ENCODE data around the gene KCNK1. TPM values are rescaled to one million over a fixed set of nuclear protein-coding genes. Genes with fewer than 3 reads are reported as not detected.

KCNK1 gene
- total RNA-seq, 1 donor from 2014 or later = 13.7 TPM

DNA sequence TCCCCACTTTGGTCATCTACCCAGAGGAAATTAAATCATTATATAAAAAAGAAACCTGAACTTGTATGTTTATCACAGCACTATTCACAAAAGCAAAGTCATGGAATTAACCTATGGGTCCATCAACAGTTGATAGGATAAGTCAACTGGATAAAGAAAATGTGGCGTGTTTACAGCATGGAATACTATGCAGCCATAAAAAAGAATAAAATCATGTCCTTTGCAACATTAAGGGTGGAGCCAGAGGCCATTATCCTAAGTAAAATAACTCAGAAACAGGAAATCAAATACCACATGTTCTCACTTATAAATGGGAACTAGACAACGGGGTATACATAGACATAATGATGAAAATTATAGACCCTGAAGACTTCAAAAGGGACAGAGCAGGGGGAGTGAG, 27.6 kb upstream of the KCNK1 start:
- Mint-ChIP-seq H3K27ac (no peak overlapping the region), H3K4me1 (ENCODE audit: unreplicated experiment) (peaks cover 8% of the 10 kb centered on the region), H3K27me3 (peaks cover 29% of the 10 kb centered on the region), H3K9me3 (no peaks in the 10 kb centered on the region), H3K36me3 (no peaks in the 10 kb centered on the region), H3K4me3 (no peak overlapping the region)
- TF ChIP-seq, protein P1, sequence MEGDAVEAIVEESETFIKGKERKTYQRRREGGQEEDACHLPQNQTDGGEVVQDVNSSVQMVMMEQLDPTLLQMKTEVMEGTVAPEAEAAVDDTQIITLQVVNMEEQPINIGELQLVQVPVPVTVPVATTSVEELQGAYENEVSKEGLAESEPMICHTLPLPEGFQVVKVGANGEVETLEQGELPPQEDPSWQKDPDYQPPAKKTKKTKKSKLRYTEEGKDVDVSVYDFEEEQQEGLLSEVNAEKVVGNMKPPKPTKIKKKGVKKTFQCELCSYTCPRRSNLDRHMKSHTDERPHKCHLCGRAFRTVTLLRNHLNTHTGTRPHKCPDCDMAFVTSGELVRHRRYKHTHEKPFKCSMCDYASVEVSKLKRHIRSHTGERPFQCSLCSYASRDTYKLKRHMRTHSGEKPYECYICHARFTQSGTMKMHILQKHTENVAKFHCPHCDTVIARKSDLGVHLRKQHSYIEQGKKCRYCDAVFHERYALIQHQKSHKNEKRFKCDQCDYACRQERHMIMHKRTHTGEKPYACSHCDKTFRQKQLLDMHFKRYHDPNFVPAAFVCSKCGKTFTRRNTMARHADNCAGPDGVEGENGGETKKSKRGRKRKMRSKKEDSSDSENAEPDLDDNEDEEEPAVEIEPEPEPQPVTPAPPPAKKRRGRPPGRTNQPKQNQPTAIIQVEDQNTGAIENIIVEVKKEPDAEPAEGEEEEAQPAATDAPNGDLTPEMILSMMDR (conservative IDR thresholded peaks at IDR 0.05) = no peak
- no peak for DNase-seq (ENCODE audit: extremely low spot score, unreplicated experiment)

DNA sequence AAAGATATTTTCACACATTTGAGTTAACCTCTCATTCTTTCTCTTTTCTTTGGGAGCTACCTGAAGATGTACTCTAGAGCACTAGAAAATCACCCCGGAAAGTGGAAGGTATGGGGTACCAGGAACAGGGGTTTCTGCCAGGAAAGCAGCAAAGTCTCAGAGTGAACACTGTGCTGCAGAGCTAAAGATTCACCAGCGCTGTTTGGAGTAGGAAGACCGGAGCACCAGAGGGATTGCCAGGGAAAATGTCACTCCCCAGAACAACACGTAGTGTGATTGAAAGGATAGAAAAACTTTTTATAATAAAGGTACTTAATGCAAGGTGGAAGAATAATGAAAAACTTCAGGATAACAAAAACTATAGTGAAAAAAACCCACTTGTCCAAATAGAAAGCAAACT, 26.7 kb upstream of the KCNK1 start:
- no peak for DNase-seq (ENCODE audit: extremely low spot score, unreplicated experiment)
- Mint-ChIP-seq H3K27ac (no peak overlapping the region), H3K9me3 (no peaks in the 10 kb centered on the region), H3K36me3 (no peaks in the 10 kb centered on the region), H3K4me3 (no peak overlapping the region), H3K27me3 (peaks cover 36% of the 10 kb centered on the region), H3K4me1 (ENCODE audit: unreplicated experiment) (peaks cover 8% of the 10 kb centered on the region)
- TF ChIP-seq, protein P1 (conservative IDR thresholded peaks at IDR 0.05) = no peak

DNA sequence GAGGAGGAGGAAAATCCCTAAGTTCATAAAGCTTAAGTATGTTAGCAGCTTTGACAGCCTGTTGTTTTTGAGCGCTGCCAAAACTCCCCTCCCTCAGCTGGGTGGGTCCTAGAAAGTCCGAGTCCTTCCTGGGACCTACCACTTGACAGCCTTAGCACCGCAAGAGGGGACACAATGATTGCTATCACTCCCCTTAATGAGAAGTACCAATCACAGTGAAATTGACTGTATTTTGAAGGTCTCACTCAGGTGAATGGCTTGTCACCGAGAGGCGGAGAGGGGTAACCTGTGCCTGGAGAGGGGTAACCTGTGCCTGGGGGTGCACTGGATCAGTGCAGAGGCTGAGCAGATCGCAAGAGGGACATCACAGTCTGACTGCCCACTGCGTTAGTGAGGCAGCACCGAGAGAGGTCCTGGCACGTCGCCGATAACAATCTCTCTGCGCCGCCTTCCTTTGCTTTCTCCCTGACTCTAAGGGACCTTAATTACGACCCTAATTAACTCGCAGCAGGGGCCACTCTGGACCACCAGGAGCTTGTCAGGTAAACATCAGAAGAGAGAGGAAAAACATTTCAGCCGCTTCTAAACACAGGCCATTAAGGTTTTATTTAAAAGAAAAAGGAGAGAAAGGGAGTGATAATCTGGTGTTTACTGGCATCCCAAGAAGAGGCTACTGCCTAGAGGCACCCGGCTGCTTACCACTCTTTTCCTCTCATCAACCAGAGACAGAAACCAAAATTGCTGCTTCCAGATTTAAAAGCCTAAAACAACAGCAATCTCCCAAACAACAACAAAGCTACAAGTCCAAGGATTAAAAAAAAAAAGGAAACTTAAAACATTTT, 25.7 kb upstream of the KCNK1 start:
- H3K9me3 Mint-ChIP-seq = no peaks in the 10 kb centered on the region
- no peaks in the 10 kb centered on the region for H3K36me3 Mint-ChIP-seq
- H3K27me3 Mint-ChIP-seq = peaks cover 42% of the 10 kb centered on the region
- TF ChIP-seq, protein P1 (conservative IDR thresholded peaks at IDR 0.05) = no peak
- peaks cover 8% of the 10 kb centered on the region for H3K4me1 Mint-ChIP-seq (ENCODE audit: unreplicated experiment)
- H3K27ac Mint-ChIP-seq = no peak overlapping the region
- no peak for DNase-seq (ENCODE audit: extremely low spot score, unreplicated experiment)
- peak overlapping the region; percentile 62 for H3K4me3 Mint-ChIP-seq

DNA sequence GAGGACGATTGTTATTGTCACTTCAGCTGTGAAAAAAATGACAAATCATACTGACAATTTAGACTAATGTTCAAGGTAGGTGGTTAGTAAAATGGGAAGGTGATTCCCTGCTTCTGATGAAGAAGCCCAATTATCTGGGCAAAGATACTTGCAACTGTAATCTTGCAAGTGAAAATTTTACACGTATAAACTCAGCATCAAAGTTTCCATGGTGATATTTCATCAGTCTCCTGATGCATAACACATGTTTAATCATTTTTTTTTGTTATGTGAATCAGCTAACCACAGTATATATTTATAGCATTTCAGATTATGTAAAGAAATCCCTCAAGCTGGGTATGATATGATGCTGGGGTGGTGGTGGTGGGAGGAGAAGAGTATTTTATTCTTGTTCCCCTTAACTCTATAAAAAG, 16.4 kb upstream of the KCNK1 start:
- no peak overlapping the region for H3K4me3 Mint-ChIP-seq
- H3K9me3 Mint-ChIP-seq = peaks cover 4% of the 10 kb centered on the region
- H3K27ac Mint-ChIP-seq = no peak overlapping the region
- peaks cover 11% of the 10 kb centered on the region for H3K4me1 Mint-ChIP-seq (ENCODE audit: unreplicated experiment)
- H3K36me3 Mint-ChIP-seq = no peaks in the 10 kb centered on the region
- DNase-seq (ENCODE audit: extremely low spot score, unreplicated experiment) = no peak
- peaks cover 27% of the 10 kb centered on the region for H3K27me3 Mint-ChIP-seq
- TF ChIP-seq, protein P1 (conservative IDR thresholded peaks at IDR 0.05) = no peak

DNA sequence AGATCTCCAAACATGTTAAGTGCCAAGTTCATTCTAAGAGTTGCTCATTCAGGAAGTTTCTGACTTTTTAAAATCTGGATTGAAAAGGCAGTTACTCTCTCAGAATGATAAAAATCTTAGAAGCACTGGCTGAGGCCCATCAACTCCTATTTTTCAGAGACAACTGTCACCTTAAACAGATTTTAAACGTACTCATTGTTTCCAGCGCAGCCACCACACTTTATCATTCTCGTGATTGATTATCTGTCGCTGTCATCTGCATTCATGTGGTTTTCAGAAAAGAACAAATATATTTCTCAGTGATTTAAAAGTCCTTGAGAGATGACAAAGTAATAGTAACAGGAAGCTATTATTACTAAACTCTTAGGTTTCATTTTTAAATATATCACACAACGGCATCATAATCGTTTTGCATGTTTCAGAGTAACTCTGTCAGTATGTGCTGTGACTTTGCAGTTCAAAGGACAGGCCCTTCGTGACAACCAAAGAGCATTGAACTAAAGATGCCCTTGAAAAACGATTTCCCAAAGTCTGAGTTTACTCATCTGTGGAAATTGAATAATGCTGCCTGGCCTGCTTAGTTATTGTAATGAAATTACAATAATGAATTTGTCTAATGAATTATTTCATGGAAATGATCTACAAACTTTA, 14.9 kb upstream of the KCNK1 start:
- peaks cover 11% of the 10 kb centered on the region for H3K4me1 Mint-ChIP-seq (ENCODE audit: unreplicated experiment)
- H3K9me3 Mint-ChIP-seq = peaks cover 4% of the 10 kb centered on the region
- H3K27me3 Mint-ChIP-seq = peaks cover 19% of the 10 kb centered on the region
- H3K36me3 Mint-ChIP-seq = no peaks in the 10 kb centered on the region
- no peak overlapping the region for H3K4me3 Mint-ChIP-seq
- TF ChIP-seq, protein P1 (conservative IDR thresholded peaks at IDR 0.05) = no peak
- no peak overlapping the region for H3K27ac Mint-ChIP-seq
- DNase-seq (ENCODE audit: extremely low spot score, unreplicated experiment) = no peak
